Keratinocyte (primary cell): Measurements from ENCODE around the gene MTOR.

Experiments used
- EZH2 ChIP-seq: IDR thresholded peaks from one replicate; pipeline ENCODE4 v1.6.1; 2012; ENCODE audit warnings: inconsistent platforms, mild to moderate bottlenecking, low read length, moderate library complexity
- TF ChIP-seq, protein P1 (sequence below), 3 experiments: IDR thresholded peaks in 1 of 3; conservative IDR thresholded peaks in 1 of 3; optimal IDR thresholded peaks in 1 of 3; 2 replicates in 2 of 3; 3 replicates in 1 of 3; pipeline versions ENCODE3 to v1.5.1; 2011; ENCODE audit warnings: low read length in 3 of 3, mild to moderate bottlenecking in 3 of 3, moderate library complexity in 2 of 3, control low read depth in 1 of 3, inconsistent platforms in 1 of 3; ENCODE audit not compliant: insufficient read depth in 2 of 3; ENCODE audit errors: extremely low read depth in 1 of 3

DNA sequence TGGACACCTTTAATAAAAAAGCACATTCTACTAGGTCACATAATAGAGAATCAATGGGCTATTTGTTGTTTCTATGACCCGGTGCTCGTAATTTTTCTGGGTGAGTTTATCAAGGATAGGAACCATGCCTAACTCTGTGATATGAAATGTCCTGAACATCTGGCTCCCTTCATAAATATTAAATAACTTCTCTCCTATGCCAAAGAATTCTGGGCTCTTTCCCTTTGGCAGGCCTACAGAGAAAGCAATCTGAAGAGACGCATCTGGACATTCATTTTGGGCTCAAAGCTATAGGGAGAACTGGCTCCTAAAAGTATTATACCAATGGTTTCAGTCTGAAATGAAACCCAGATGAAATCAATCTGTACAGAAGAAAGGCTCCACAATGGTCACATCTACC is 112.0 kb downstream of the MTOR start:
- TF ChIP-seq, protein P1, sequence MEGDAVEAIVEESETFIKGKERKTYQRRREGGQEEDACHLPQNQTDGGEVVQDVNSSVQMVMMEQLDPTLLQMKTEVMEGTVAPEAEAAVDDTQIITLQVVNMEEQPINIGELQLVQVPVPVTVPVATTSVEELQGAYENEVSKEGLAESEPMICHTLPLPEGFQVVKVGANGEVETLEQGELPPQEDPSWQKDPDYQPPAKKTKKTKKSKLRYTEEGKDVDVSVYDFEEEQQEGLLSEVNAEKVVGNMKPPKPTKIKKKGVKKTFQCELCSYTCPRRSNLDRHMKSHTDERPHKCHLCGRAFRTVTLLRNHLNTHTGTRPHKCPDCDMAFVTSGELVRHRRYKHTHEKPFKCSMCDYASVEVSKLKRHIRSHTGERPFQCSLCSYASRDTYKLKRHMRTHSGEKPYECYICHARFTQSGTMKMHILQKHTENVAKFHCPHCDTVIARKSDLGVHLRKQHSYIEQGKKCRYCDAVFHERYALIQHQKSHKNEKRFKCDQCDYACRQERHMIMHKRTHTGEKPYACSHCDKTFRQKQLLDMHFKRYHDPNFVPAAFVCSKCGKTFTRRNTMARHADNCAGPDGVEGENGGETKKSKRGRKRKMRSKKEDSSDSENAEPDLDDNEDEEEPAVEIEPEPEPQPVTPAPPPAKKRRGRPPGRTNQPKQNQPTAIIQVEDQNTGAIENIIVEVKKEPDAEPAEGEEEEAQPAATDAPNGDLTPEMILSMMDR (optimal IDR thresholded peaks at IDR 0.05 in 1 of 3, IDR thresholded peaks at IDR 0.05 in 1 of 3, conservative IDR thresholded peaks at IDR 0.05 in 1 of 3; ENCODE audit: extremely low read depth in 1 of 3, insufficient read depth in 2 of 3, low read length in 3 of 3) = no peak
- TF ChIP-seq EZH2 = no peak
